Measurements from ENCODE around the gene ADGRD1. TPM values are rescaled to one million over a fixed set of nuclear protein-coding genes. Genes with fewer than 3 reads are reported as not detected.

Gene ADGRD1
- total RNA-seq, 1 donor from 2014 or later = 11.0 TPM

DNA sequence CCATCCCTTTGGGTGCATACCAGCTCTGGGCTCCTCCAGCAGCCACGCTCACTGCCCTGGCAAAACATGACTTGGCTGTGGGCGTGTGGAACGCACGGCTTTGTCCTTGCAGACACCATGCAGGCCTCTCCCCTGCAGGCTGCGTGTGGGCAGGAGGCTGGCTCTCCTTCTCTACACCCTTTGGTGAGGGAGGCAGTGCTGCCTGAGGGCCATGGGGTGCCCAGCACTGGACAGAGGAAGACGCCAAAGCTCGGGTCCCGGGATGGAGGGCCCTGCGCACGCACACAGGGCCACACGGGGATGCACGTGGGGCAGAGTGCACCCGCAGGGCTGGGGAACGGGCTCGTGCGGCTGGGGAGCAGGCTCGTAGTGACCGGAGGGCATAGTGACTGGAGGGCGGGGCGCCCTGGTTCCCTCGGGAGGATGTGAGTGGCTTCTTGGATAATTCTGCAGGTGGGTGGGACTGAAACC is 89.7 kb downstream of the ADGRD1 start:
- no peak for DNase-seq (ENCODE audit: extremely low spot score, unreplicated experiment)
- H3K27ac Mint-ChIP-seq = no peak overlapping the region
- TF ChIP-seq, protein P1, sequence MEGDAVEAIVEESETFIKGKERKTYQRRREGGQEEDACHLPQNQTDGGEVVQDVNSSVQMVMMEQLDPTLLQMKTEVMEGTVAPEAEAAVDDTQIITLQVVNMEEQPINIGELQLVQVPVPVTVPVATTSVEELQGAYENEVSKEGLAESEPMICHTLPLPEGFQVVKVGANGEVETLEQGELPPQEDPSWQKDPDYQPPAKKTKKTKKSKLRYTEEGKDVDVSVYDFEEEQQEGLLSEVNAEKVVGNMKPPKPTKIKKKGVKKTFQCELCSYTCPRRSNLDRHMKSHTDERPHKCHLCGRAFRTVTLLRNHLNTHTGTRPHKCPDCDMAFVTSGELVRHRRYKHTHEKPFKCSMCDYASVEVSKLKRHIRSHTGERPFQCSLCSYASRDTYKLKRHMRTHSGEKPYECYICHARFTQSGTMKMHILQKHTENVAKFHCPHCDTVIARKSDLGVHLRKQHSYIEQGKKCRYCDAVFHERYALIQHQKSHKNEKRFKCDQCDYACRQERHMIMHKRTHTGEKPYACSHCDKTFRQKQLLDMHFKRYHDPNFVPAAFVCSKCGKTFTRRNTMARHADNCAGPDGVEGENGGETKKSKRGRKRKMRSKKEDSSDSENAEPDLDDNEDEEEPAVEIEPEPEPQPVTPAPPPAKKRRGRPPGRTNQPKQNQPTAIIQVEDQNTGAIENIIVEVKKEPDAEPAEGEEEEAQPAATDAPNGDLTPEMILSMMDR (conservative IDR thresholded peaks at IDR 0.05) = no peak
- H3K4me3 Mint-ChIP-seq = no peak overlapping the region
- no peaks in the 10 kb centered on the region for H3K9me3 Mint-ChIP-seq
- peaks cover 15% of the 10 kb centered on the region for H3K4me1 Mint-ChIP-seq (ENCODE audit: unreplicated experiment)
- no peaks in the 10 kb centered on the region for H3K27me3 Mint-ChIP-seq
- H3K36me3 Mint-ChIP-seq = no peaks in the 10 kb centered on the region

DNA sequence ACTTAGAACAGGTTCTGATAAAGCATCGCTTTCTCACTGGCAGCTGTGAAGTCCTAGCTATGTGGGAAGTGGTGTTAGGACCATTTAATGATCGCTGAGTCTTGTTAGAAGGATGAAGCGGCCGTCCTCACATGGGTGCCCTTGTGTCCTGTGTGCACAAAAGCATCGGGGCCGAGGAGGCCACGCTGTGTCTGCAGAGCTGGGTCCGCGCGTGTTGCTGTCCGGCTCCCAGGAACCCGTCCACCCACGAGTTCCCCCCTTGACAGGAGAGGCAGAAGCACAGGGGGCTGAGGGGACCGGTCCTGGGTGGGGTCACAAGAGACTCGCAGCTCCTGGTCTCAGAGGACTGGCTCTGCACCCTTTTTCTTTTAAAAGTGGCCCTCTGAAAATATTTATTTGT is 90.4 kb downstream of the ADGRD1 start:
- Mint-ChIP-seq H3K4me1 (ENCODE audit: unreplicated experiment) (peaks cover 15% of the 10 kb centered on the region), H3K27me3 (no peaks in the 10 kb centered on the region), H3K4me3 (no peak overlapping the region), H3K36me3 (no peaks in the 10 kb centered on the region), H3K9me3 (no peaks in the 10 kb centered on the region), H3K27ac (no peak overlapping the region)
- TF ChIP-seq, protein P1 (conservative IDR thresholded peaks at IDR 0.05) = no peak
- DNase-seq (ENCODE audit: extremely low spot score, unreplicated experiment) = no peak

DNA sequence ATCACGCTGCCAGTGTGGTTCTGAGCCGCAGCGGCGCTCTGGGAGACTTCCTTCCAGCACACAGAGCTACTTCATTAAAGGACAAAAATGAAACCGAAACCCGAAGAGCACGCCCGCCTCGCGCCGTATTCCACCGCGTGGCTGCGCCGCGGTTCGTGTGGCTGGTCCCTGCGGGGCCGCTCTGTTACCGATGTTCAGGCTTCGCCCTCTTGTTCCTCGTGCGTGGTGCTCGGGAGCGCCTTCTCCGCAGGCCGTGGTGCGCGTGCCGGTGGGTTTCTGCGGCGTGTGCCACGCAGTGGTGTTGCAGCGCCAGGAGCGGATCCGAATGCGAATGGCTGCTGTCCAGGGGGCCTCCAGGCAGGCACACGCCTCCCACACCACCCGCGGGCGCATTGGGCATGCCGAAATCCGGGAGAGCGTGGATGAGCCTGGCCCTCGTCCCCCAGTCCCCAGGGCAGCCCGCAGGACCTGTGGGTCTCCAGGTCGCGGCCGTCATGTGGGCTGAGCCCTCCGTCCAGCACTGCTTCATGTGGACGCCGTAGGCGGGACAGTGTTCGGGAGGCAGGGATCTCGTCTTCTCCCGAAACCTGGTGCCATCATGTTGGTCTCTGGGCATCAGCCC is 91.2 kb downstream of the ADGRD1 start:
- no peaks in the 10 kb centered on the region for H3K27me3 Mint-ChIP-seq
- no peak overlapping the region for H3K4me3 Mint-ChIP-seq
- no peaks in the 10 kb centered on the region for H3K9me3 Mint-ChIP-seq
- TF ChIP-seq, protein P1 (conservative IDR thresholded peaks at IDR 0.05) = no peak
- peaks cover 15% of the 10 kb centered on the region for H3K4me1 Mint-ChIP-seq (ENCODE audit: unreplicated experiment)
- no peak for DNase-seq (ENCODE audit: extremely low spot score, unreplicated experiment)
- no peaks in the 10 kb centered on the region for H3K36me3 Mint-ChIP-seq
- no peak overlapping the region for H3K27ac Mint-ChIP-seq

DNA sequence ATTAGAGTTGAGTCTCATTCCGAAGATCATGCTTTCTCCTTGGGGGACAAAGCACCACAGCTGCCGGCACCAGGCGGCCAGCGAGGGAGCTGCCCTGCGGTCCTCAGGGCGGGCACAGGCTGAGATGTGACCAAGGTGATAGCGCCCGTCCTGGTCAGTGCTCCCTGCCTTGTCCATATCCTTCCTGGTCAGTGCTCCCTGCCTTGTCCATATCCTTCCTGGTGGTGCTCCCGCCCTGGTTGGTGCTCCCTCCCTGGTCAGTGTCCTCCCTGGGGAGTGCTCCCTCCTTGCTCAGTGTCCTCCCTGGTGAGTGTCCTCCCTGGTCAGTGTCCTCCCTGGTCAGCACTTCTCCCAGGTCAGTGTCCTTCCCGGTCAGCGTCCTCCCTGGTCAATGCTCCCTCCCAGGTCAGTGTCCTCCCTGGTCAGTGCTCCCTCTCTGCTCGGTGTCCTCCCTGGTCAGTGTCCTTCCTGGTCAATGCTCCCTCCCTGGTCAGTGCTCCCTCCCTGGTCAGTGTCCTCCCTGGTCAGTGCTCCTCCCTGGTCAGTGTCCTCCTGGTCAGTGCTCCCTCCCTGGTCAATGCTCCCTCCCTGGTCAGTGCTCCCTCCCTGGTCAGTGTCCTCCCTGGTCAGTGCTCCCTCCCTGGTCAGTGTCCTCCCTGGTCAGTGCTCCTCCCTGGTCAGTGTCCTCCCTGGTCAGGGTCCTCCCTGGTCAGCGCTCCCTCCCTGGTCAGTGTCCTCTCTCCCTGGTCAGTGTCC is 92.2 kb downstream of the ADGRD1 start:
- Mint-ChIP-seq H3K4me3 (no peak overlapping the region), H3K9me3 (no peaks in the 10 kb centered on the region), H3K27ac (no peak overlapping the region), H3K27me3 (peaks cover under 1% of the 10 kb centered on the region), H3K36me3 (no peaks in the 10 kb centered on the region), H3K4me1 (ENCODE audit: unreplicated experiment) (peaks cover 10% of the 10 kb centered on the region)
- DNase-seq (ENCODE audit: extremely low spot score, unreplicated experiment) = no peak
- TF ChIP-seq, protein P1 (conservative IDR thresholded peaks at IDR 0.05) = no peak

DNA sequence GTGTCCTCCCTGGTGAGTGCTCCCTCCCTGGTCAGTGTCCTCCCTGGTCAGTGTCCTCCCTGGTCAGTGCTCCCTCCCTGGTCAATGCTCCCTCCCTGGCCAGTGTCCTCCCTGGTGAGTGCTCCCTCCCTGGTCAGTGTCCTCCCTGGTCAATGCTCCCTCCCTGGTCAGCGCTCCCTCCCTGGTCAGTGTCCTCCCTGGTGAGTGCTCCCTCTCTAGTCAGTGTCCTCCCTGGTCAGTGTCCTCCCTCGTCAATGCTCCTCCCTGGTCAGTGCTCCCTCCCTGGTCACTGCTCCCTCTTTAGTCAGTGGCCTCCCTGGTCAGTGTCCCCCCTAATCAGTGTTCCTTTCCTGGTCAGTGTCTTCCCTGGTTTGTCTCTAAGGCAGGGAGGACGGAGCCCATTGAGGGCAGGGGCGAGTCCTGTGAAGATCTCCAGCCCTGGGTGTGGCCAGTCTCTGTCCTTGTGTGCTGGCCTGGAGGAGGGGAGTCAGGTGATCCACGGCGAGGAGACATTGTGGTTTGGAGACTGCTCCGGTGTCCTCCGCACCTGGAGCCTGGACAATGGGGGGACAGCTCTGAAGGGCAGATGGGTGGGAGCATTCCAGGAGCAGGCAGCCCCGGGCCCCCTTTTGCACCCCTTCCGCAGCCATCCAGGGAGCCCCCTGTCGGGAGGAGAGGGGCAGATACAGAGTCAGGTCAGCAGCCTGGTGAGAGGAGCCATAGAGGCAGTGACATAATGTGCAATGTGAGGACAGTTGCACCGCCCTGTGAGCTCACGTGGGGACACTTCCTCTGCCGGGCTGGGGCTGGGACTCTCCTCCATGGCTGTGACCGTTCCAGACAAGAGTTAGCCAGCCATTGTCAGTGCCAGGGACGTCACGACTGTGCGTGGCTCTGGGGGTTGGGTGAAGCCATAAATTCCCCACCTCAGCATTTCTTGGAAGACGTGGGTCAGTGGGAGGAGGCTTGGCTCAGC is 93.4 kb downstream of the ADGRD1 start:
- Mint-ChIP-seq H3K4me3 (no peak overlapping the region), H3K27me3 (peaks cover 4% of the 10 kb centered on the region), H3K4me1 (ENCODE audit: unreplicated experiment) (peaks cover 4% of the 10 kb centered on the region), H3K36me3 (no peaks in the 10 kb centered on the region), H3K27ac (no peak overlapping the region), H3K9me3 (no peaks in the 10 kb centered on the region)
- TF ChIP-seq, protein P1 (conservative IDR thresholded peaks at IDR 0.05) = no peak
- DNase-seq (ENCODE audit: extremely low spot score, unreplicated experiment) = no peak
